OCI-LY7 (cell line): ENCODE results near the gene AGR3. TPM values are rescaled to one million over a fixed set of nuclear protein-coding genes. Genes with fewer than 3 reads are reported as not detected.

Source experiments
- BruUV-seq: library from RNA; stranded (reverse); fragments of 400-500 nt; replicated peaks from 2 replicates; lab custom pipeline; 2021; lab: Mats Ljungman, UMichigan
- CTCF ChIA-PET: fragments of 300-600 bp; sonication (Branson Sonifier 250); formaldehyde crosslinking; loops from one replicate; lab custom pipeline; 2022; ENCODE audit warnings: antibody characterized with exemption; ENCODE audit not compliant: unreplicated experiment; lab: Charles Lee
- POLR2A ChIA-PET: fragments of 300-600 bp; sonication (Branson Sonifier 250); formaldehyde crosslinking; loops from one replicate; lab custom pipeline; 2022; ENCODE audit warnings: antibody characterized with exemption; lab: Charles Lee
- DNase-seq: peaks from one replicate; pipeline ENCODE4 v3.0.0-alpha.2; 2015; ENCODE audit warnings: low spot score
- H2AFZ ChIP-seq: fragments of 200-600 bp; sonication (generic), shearing (Covaris generic); 2 replicates; pipeline ENCODE4 v1.6.1; 2014; ENCODE audit warnings: mild to moderate bottlenecking, antibody characterized with exemption, low read length, moderate library complexity
- H3K27ac ChIP-seq: fragments of 200-600 bp; sonication (generic); 2 replicates; pipeline ENCODE4 v1.5.1; 2014; ENCODE audit warnings: mixed run types, low read depth, mild to moderate bottlenecking, moderate library complexity, low read length, inconsistent platforms; ENCODE audit not compliant: poor library complexity, severe bottlenecking
- H3K36me3 ChIP-seq: fragments of 200-600 bp; sonication (generic); 2 replicates; pipeline ENCODE4 v1.6.1; 2014; ENCODE audit warnings: mild to moderate bottlenecking, antibody characterized with exemption, low read length, moderate library complexity, mixed read lengths; ENCODE audit not compliant: insufficient read depth
- H3K4me1 ChIP-seq: fragments of 200-600 bp; sonication (generic); 2 replicates; pipeline ENCODE4 v1.5.1; 2014; ENCODE audit warnings: mild to moderate bottlenecking, low read length; ENCODE audit not compliant: insufficient read depth, poor library complexity, severe bottlenecking
- H3K4me2 ChIP-seq: fragments of 200-600 bp; sonication (generic); 2 replicates; pipeline ENCODE4 v1.6.1; 2014; ENCODE audit warnings: mild to moderate bottlenecking, low read length
- H3K4me3 ChIP-seq: fragments of 200-600 bp; sonication (generic); 2 replicates; pipeline ENCODE4 v1.5.1; 2014; ENCODE audit warnings: mild to moderate bottlenecking, low read depth, low read length; ENCODE audit not compliant: poor library complexity, severe bottlenecking
- H3K79me2 ChIP-seq: fragments of 200-600 bp; sonication (generic); 2 replicates; pipeline ENCODE4 v1.6.1; 2016; ENCODE audit warnings: low read depth, mild to moderate bottlenecking, low read length, moderate library complexity, mixed read lengths; ENCODE audit not compliant: insufficient read depth
- H3K9me2 ChIP-seq: fragments of 200-600 bp; sonication (generic); 2 replicates; pipeline ENCODE4 v1.6.1; 2016; ENCODE audit warnings: mild to moderate bottlenecking, low read length, mixed read lengths; ENCODE audit not compliant: insufficient read depth
- H3K9me3 ChIP-seq: fragments of 200-600 bp; sonication (generic); 2 replicates; pipeline ENCODE4 v1.6.1; 2014; ENCODE audit warnings: mild to moderate bottlenecking, mixed run types, low read length, mixed read lengths
- H4K20me1 ChIP-seq: fragments of 200-600 bp; sonication (generic); 2 replicates; pipeline ENCODE4 v1.6.1; 2014; ENCODE audit warnings: mild to moderate bottlenecking, antibody characterized with exemption, low read length, moderate library complexity, mixed read lengths; ENCODE audit not compliant: insufficient read depth
- CTCF ChIP-seq: fragments of 200-600 bp; sonication (generic); conservative IDR thresholded peaks from 2 replicates; pipeline ENCODE4 v1.5.1; 2014; ENCODE audit warnings: mild to moderate bottlenecking, antibody characterized with exemption, low read length, moderate library complexity, mixed read lengths
- EZH2phosphoT487 ChIP-seq: fragments of 200-600 bp; sonication (generic); IDR thresholded peaks from 2 replicates; pipeline ENCODE4 v1.6.1; 2018; ENCODE audit warnings: low read depth, borderline replicate concordance, mild to moderate bottlenecking, mixed run types, antibody characterized with exemption, low read length, moderate library complexity, mixed read lengths
- intact Hi-C: fragments of 100-400 bp; cut with micrococcal nuclease; formaldehyde crosslinking; loops from one replicate; pipeline ENCODE4 v1.10.0; 2022; ENCODE audit not compliant: unreplicated experiment
- total RNA-seq, 2 experiments: library from RNA; depleted of rRNA in 1 of 2; stranded (reverse); fragments of >200 nt in 1 of 2; shearing (Covaris generic) in 1 of 2; gene quantifications; 2 replicates each; pipeline ENCODE4 v1.2.3, GENCODE V29; 2014 to 2022

Gene AGR3
- total RNA-seq, 2 experiments from 2014 or later, result not detected

DNA sequence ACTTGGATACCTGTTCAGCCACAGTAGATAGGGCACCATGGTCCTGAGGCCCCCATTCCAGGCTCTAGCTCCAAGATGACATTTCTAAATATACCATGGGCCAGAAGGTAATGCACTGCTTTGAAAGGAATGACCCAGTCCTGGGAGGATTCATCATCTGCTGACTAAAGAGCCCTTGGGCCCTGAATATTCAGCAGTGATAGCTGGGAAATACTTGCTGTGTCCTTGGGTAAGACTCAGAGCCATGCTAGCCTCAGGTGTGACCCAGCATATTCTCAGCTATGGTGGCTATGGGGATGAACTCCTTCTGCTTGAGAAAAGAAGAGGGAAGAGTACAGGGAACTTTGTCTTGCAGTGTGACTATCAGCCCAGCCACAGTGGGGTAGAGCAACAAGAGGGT, 55.7 kb downstream of the AGR3 start:
- TF ChIP-seq EZH2phosphoT487 (no peak), CTCF (no peak)
- Histone ChIP-seq H3K4me1 (no peaks in the 10 kb centered on the region), H2AFZ (no peak overlapping the region), H3K27ac (no peak overlapping the region), H3K36me3 (no peaks in the 10 kb centered on the region), H4K20me1 (no peaks in the 10 kb centered on the region), H3K4me3 (no peak overlapping the region), H3K79me2 (no peaks in the 10 kb centered on the region), H3K4me2 (no peak overlapping the region), H3K9me2 (no peaks in the 10 kb centered on the region), H3K9me3 (no peaks in the 10 kb centered on the region)
- no peak for DNase-seq
- intact Hi-C loops, result no loop called here
- no TSS peak for BruUV-seq
- CTCF ChIA-PET, result no interaction called here
- POLR2A ChIA-PET, result interaction anchor here (0.6 kb wide), 1 partner anchor 24 kb away, joined by 3 read pairs; no protein-coding TSS in a partner anchor

DNA sequence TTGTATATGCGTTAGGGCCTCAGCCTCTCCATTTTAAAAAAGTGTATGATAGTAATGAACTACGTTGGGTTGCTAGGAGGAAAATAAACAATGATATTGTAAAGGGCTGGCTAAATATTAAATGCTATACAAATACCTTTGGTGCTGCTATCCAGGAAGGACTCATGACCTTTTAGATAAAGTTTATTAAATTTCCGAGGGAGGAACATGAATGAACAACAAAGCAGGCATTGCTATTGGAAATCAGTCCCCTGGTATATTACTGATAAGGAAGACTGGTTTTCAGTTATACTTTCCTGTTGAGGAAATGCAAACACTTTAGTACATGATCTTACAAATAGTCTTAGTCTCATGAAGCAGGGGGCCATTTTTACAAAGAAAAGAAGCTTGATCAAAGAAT, 59.8 kb downstream of the AGR3 start:
- DNase-seq, result no peak
- Histone ChIP-seq H3K4me1 (no peaks in the 10 kb centered on the region), H4K20me1 (no peaks in the 10 kb centered on the region), H3K79me2 (no peaks in the 10 kb centered on the region), H3K4me3 (no peak overlapping the region), H3K9me3 (no peaks in the 10 kb centered on the region), H3K27ac (no peak overlapping the region), H3K9me2 (no peaks in the 10 kb centered on the region), H2AFZ (no peak overlapping the region), H3K4me2 (no peak overlapping the region), H3K36me3 (no peaks in the 10 kb centered on the region)
- TF ChIP-seq CTCF (no peak), EZH2phosphoT487 (no peak)
- no TSS peak for BruUV-seq
- intact Hi-C loops, result no loop called here
- ChIA-PET CTCF (no interaction called here), POLR2A (no interaction called here)

DNA sequence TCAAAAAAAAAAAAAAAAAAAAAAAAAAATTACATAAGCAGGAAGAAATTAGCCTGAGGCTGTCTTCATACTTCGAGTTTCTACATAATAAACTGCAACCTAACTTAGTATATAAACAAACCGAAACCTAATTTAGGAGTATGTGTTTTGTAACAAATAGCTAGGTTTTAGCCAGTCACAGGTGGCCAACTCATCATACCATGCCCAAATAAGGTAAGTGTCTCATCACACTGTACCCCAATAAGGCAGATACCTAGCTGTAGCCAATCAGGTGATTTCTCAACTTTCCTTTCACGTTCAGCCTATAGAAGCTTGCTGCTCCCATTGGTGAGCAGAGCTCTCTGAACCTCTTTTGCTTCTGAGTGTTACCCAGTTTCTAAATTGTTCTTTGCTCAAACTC, 63.1 kb downstream of the AGR3 start:
- no peak for TF ChIP-seq CTCF
- no peak for TF ChIP-seq EZH2phosphoT487
- no peaks in the 10 kb centered on the region for H3K4me1 ChIP-seq
- BruUV-seq, result no TSS peak
- no peak overlapping the region for H3K4me2 ChIP-seq
- H3K4me3 ChIP-seq, result no peak overlapping the region
- no peak overlapping the region for H2AFZ ChIP-seq
- no peaks in the 10 kb centered on the region for H3K36me3 ChIP-seq
- H3K9me2 ChIP-seq, result no peaks in the 10 kb centered on the region
- CTCF ChIA-PET, result no interaction called here
- DNase-seq, result no peak
- intact Hi-C loops, result no loop called here
- POLR2A ChIA-PET, result no interaction called here
- no peaks in the 10 kb centered on the region for H4K20me1 ChIP-seq
- no peaks in the 10 kb centered on the region for H3K79me2 ChIP-seq
- H3K9me3 ChIP-seq, result no peaks in the 10 kb centered on the region
- no peak overlapping the region for H3K27ac ChIP-seq
